ENCODE data around the gene MIOX.

MIOX gene

GRCh38 chr22:50525104-50525857 is 38.6 kb downstream of the MIOX start, which contains the start of gene SCO2 (continued):
- TF ChIP-seq PRDM4 (tag by site-specific recombination; IDR thresholded peaks at IDR 0.05) (no peak), ZNF335 (tag by site-specific recombination; conservative IDR thresholded peaks at IDR 0.05) (peak; percentile 82), SP2 (tag by site-specific recombination; IDR thresholded peaks at IDR 0.05) (peak; percentile 81), KLF1 (tag by site-specific recombination; IDR thresholded peaks at IDR 0.05) (peak; percentile 65), TRIM28 (IDR thresholded peaks at IDR 0.05; ENCODE audit: borderline replicate concordance, low read length) (peak; percentile 34; the same call in 1 of the 2 replicates), KLF8 (tag by site-specific recombination; IDR thresholded peaks at IDR 0.05) (peak; percentile 80), ZNF404 (tag by site-specific recombination; IDR thresholded peaks at IDR 0.05) (no peak), ZNF2 (tag by site-specific recombination; IDR thresholded peaks at IDR 0.05) (peak; percentile 85; the same call in 1 of the 2 replicates), ZNF600 (tag by site-specific recombination; IDR thresholded peaks at IDR 0.05) (peak; percentile 72; the same call in 1 of the 2 replicates), ZNF350 (tag by site-specific recombination; IDR thresholded peaks at IDR 0.05) (no peak), ZSCAN16 (tag by site-specific recombination; IDR thresholded peaks at IDR 0.05) (0 out of 2 replicates have a peak, but pooled peaks have one; percentile 26), REPIN1 (tag by site-specific recombination; IDR thresholded peaks at IDR 0.05; ENCODE audit: low read depth) (0 out of 2 replicates have a peak, but pooled peaks have one; percentile 30), ZBTB26 (tag by site-specific recombination; optimal IDR thresholded peaks at IDR 0.05) (peak; percentile 98), ZNF747 (tag by site-specific recombination; IDR thresholded peaks at IDR 0.05) (no peak), ZSCAN30 (tag by site-specific recombination; IDR thresholded peaks at IDR 0.05) (peak; percentile 58), ZNF223 (tag by site-specific recombination; IDR thresholded peaks at IDR 0.05) (no peak), ZNF362 (tag by site-specific recombination; IDR thresholded peaks at IDR 0.05) (no peak), ZNF76 (tag by site-specific recombination; IDR thresholded peaks at IDR 0.05; ENCODE audit: borderline replicate concordance, low read depth) (peak; percentile 88), ZBTB1 (tag by site-specific recombination; IDR thresholded peaks at IDR 0.05) (no peak), ZBTB49 (tag by site-specific recombination; IDR thresholded peaks at IDR 0.05; ENCODE audit: low read depth) (no peak), ZNF837 (tag by site-specific recombination; IDR thresholded peaks at IDR 0.05) (peak; percentile 99), ZNF398 (tag by site-specific recombination; IDR thresholded peaks at IDR 0.05) (0 out of 2 replicates have a peak, but pooled peaks have one; percentile 47), ZNF221 (tag by site-specific recombination; IDR thresholded peaks at IDR 0.05; ENCODE audit: borderline replicate concordance) (no peak), ZBTB6 (tag by site-specific recombination; IDR thresholded peaks at IDR 0.05) (no peak; the same call in 1 of the 2 replicates), ZNF19 (tag by site-specific recombination; IDR thresholded peaks at IDR 0.05; ENCODE audit: low read depth) (no peak), ZNF707 (tag by site-specific recombination; IDR thresholded peaks at IDR 0.05) (no peak), ZSCAN5A (tag by site-specific recombination; IDR thresholded peaks at IDR 0.05) (peak; percentile 31; the same call in 1 of the 2 replicates), ZNF501 (tag by site-specific recombination; IDR thresholded peaks at IDR 0.05) (peak; percentile 78; the same call in 1 of the 2 replicates)

Measured in HEK293 (cell line).